Ishikawa (cell line): Measurements from ENCODE around the gene ZNF628.

Source experiments
- CEBPB ChIP-seq: IDR thresholded peaks from 2 replicates; pipeline ENCODE4 v1.6.1; 2012
- CREB1 ChIP-seq: IDR thresholded peaks from 2 replicates; pipeline ENCODE4 v1.6.1; 2012; ENCODE audit warnings: low read depth
- EGR1 ChIP-seq: IDR thresholded peaks from 2 replicates; pipeline ENCODE4 v1.6.1; 2012
- EP300 ChIP-seq: IDR thresholded peaks from 2 replicates; pipeline ENCODE4 v1.6.1; 2012; ENCODE audit warnings: borderline replicate concordance
- RAD21 ChIP-seq: IDR thresholded peaks from 2 replicates; pipeline ENCODE4 v1.6.1; 2012; ENCODE audit warnings: low read depth
- REST ChIP-seq: IDR thresholded peaks from 2 replicates; pipeline ENCODE4 v1.6.1; 2012; ENCODE audit warnings: low read depth, mild to moderate bottlenecking
- TAF1 ChIP-seq: IDR thresholded peaks from 2 replicates; pipeline ENCODE4 v1.6.1; 2012; ENCODE audit warnings: low read depth, mild to moderate bottlenecking
- TCF12 ChIP-seq: IDR thresholded peaks from 2 replicates; pipeline ENCODE4 v1.6.1; 2012; ENCODE audit warnings: low read depth
- TEAD4 ChIP-seq: IDR thresholded peaks from 2 replicates; pipeline ENCODE4 v1.6.1; 2012
- USF1 ChIP-seq: IDR thresholded peaks from 2 replicates; pipeline ENCODE4 v1.6.1; 2012
- YY1 ChIP-seq: IDR thresholded peaks from 2 replicates; pipeline ENCODE4 v1.6.1; 2012; ENCODE audit warnings: low read depth

- TF ChIP-seq EP300 (no peak), EGR1 (no peak), TCF12 (no peak), REST (no peak), TAF1 (no peak), TEAD4 (no peak), RAD21 (no peak), USF1 (no peak), CREB1 (no peak), YY1 (no peak), CEBPB (no peak)
Measured at GRCh38 chr19:55433292-55433691, 43.1 kb upstream of the ZNF628 start.
